GM23338 (cell line): ENCODE results near the gene THBS3. TPM values are rescaled to one million over a fixed set of nuclear protein-coding genes. Genes with fewer than 3 reads are reported as not detected.

Source experiments
- ATAC-seq: fragments of 200-7000 bp; cut with Tn5 transposase; 3 replicates; pipeline ENCODE4 v1.9.1; 2020
- DNase-seq: peaks from one replicate; pipeline ENCODE4 v3.0.0-alpha.2; 2015; ENCODE audit warnings: low spot score
- H2AFZ ChIP-seq: fragments of 200-600 bp; sonication (generic); 2 replicates; pipeline ENCODE4 v1.8.0; 2016; ENCODE audit warnings: antibody characterized with exemption, mild to moderate bottlenecking, moderate library complexity
- H3F3A ChIP-seq: fragments of 200-600 bp; sonication (generic); replicated peaks from 2 replicates; pipeline ENCODE4 v1.8.0; 2017; ENCODE audit warnings: antibody characterized with exemption, mixed run types, low read depth
- H3K27ac ChIP-seq: fragments of 200-600 bp; sonication (generic); 2 replicates; pipeline ENCODE4 v1.6.1; 2016; ENCODE audit warnings: low read depth
- H3K27me3 ChIP-seq: fragments of 200-600 bp; sonication (generic); 2 replicates; pipeline ENCODE4 v1.8.0; 2016; ENCODE audit warnings: mild to moderate bottlenecking, mixed run types, moderate library complexity; ENCODE audit not compliant: insufficient read depth
- H3K36me3 ChIP-seq: fragments of 200-600 bp; sonication (generic); 2 replicates; pipeline ENCODE4 v1.8.0; 2016; ENCODE audit warnings: mild to moderate bottlenecking; ENCODE audit not compliant: insufficient read depth
- H3K4me1 ChIP-seq: fragments of 200-600 bp; sonication (generic); 2 replicates; pipeline ENCODE4 v1.8.0; 2016; ENCODE audit warnings: mild to moderate bottlenecking, moderate library complexity; ENCODE audit not compliant: insufficient read depth
- H3K4me2 ChIP-seq: fragments of 200-600 bp; sonication (generic); 2 replicates; pipeline ENCODE4 v1.7.1; 2017; ENCODE audit warnings: mixed run types
- H3K4me3 ChIP-seq: fragments of 200-600 bp; sonication (generic); 2 replicates; pipeline ENCODE4 v1.6.1; 2016; ENCODE audit warnings: mixed run types
- H3K79me2 ChIP-seq: fragments of 200-600 bp; sonication (generic); replicated peaks from 2 replicates; pipeline ENCODE4 v1.8.0; 2017; ENCODE audit warnings: mild to moderate bottlenecking; ENCODE audit not compliant: insufficient read depth
- H3K9me2 ChIP-seq: fragments of 200-600 bp; sonication (generic); 2 replicates; pipeline ENCODE4 v1.8.0; 2017; ENCODE audit not compliant: insufficient read depth
- H4K20me1 ChIP-seq: fragments of 200-600 bp; sonication (generic); replicated peaks from 2 replicates; pipeline ENCODE4 v1.8.0; 2017; ENCODE audit warnings: mild to moderate bottlenecking; ENCODE audit not compliant: insufficient read depth
- H3K27ac Mint-ChIP-seq: 2 replicates; pipeline ENCODE4 v1.8.0; 2020; ENCODE audit warnings: inconsistent platforms, mild to moderate bottlenecking, moderate library complexity, mixed read lengths
- H3K27me3 Mint-ChIP-seq: 3 replicates; pipeline ENCODE4 v1.8.0; 2022; ENCODE audit warnings: low read depth, mild to moderate bottlenecking, moderate library complexity, mixed read lengths, inconsistent platforms; ENCODE audit not compliant: insufficient read depth, poor library complexity
- H3K36me3 Mint-ChIP-seq: 3 replicates; pipeline ENCODE4 v1.8.0; 2021; ENCODE audit warnings: low read depth, mild to moderate bottlenecking, inconsistent platforms, moderate library complexity, mixed read lengths
- H3K4me1 Mint-ChIP-seq: 3 replicates; pipeline ENCODE4 v1.8.0; 2020; ENCODE audit warnings: mild to moderate bottlenecking, inconsistent platforms, mixed read lengths
- H3K4me3 Mint-ChIP-seq: 3 replicates; pipeline ENCODE4 v1.8.0; 2021; ENCODE audit warnings: moderate library complexity, mild to moderate bottlenecking, inconsistent platforms, mixed read lengths
- H3K9me3 Mint-ChIP-seq: 3 replicates; pipeline ENCODE4 v1.8.0; 2020; ENCODE audit warnings: moderate library complexity, mild to moderate bottlenecking, inconsistent platforms, mixed read lengths
- EZH2 ChIP-seq: fragments of 200-600 bp; sonication (generic); IDR thresholded peaks from one replicate; pipeline ENCODE4 v1.8.0; 2017; ENCODE audit warnings: antibody characterized with exemption, mild to moderate bottlenecking, low read depth; ENCODE audit not compliant: unreplicated experiment
- POLR2AphosphoS5 ChIP-seq: IDR thresholded peaks from 2 replicates; pipeline ENCODE4 v1.6.1; 2016; ENCODE audit warnings: antibody characterized with exemption, low read depth
- REST ChIP-seq: IDR thresholded peaks from one replicate; pipeline ENCODE4 v1.6.1; 2018; ENCODE audit warnings: antibody characterized with exemption; ENCODE audit not compliant: unreplicated experiment
- ZNF331 ChIP-seq: fragments of 250-450 bp; sonication (Bioruptor Pico); IDR thresholded peaks from 2 replicates; pipeline ENCODE4 v1.5.0; 2020; ENCODE audit warnings: low read depth, mild to moderate bottlenecking, moderate library complexity
- polyA plus RNA-seq: library from polyadenylated mRNA; unstranded; fragments of >200 nt; fragmentation: Nextera tagmentation; extraction: Ambion mirVana; gene quantifications from 2 replicates; pipeline ENCODE4 v1.2.1, GENCODE V29; 2016
- total RNA-seq: library from RNA; depleted of rRNA; stranded (reverse); fragments of >200 nt; shearing (Covaris generic); gene quantifications from 2 replicates; pipeline ENCODE4 v1.2.3, GENCODE V29; 2014
- TF ChIP-seq, protein P1 (sequence below), 2 experiments: fragments of 200-600 bp in 1 of 2; sonication (generic) in 1 of 2; conservative IDR thresholded peaks; 2 replicates each; pipeline versions ENCODE4 v1.5.1 to v1.6.1; 2016 to 2017; ENCODE audit warnings: antibody characterized with exemption in 2 of 2, low read depth in 2 of 2, mild to moderate bottlenecking in 2 of 2, moderate library complexity in 1 of 2
- TF ChIP-seq, protein P2 (sequence below): IDR thresholded peaks from 2 replicates; pipeline ENCODE4 v1.6.1; 2016; ENCODE audit warnings: antibody characterized with exemption

Gene THBS3
- total and polyA plus RNA-seq, 2 experiments from 2014 or later = 1.2 to 4.3 TPM

- Mint-ChIP-seq H3K9me3 (no peaks in the 10 kb centered on the region), H3K27me3 (peaks cover 26% of the 10 kb centered on the region), H3K27ac (peak overlapping the region; percentile 98), H3K36me3 (peaks cover 9% of the 10 kb centered on the region; the same call in 1 of the 3 replicates), H3K4me1 (peaks cover 28% of the 10 kb centered on the region), H3K4me3 (peak overlapping the region; percentile 83)
- Histone ChIP-seq H3K27ac (peak overlapping the region; percentile 87), H3K79me2 (peaks cover 11% of the 10 kb centered on the region), H3K36me3 (no peaks in the 10 kb centered on the region; the same call in 1 of the 2 replicates), H3F3A (peaks cover 8% of the 10 kb centered on the region), H3K4me1 (peaks cover 14% of the 10 kb centered on the region), H3K9me2 (no peaks in the 10 kb centered on the region), H3K4me2 (peak overlapping the region; percentile 88), H4K20me1 (peaks cover 6% of the 10 kb centered on the region; the same call in 1 of the 2 replicates), H3K4me3 (peak overlapping the region; percentile 75), H2AFZ (peak overlapping the region; percentile 29), H3K27me3 (no peaks in the 10 kb centered on the region; the same call in 1 of the 2 replicates)
- ATAC-seq = peak; percentile 94
- TF ChIP-seq EZH2 (no peak), POLR2AphosphoS5 (peak; percentile 95)
- TF ChIP-seq, protein P1, sequence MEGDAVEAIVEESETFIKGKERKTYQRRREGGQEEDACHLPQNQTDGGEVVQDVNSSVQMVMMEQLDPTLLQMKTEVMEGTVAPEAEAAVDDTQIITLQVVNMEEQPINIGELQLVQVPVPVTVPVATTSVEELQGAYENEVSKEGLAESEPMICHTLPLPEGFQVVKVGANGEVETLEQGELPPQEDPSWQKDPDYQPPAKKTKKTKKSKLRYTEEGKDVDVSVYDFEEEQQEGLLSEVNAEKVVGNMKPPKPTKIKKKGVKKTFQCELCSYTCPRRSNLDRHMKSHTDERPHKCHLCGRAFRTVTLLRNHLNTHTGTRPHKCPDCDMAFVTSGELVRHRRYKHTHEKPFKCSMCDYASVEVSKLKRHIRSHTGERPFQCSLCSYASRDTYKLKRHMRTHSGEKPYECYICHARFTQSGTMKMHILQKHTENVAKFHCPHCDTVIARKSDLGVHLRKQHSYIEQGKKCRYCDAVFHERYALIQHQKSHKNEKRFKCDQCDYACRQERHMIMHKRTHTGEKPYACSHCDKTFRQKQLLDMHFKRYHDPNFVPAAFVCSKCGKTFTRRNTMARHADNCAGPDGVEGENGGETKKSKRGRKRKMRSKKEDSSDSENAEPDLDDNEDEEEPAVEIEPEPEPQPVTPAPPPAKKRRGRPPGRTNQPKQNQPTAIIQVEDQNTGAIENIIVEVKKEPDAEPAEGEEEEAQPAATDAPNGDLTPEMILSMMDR (conservative IDR thresholded peaks at IDR 0.05; ENCODE audit: low read depth in 2 of 2) = peak in 1 of 2 experiments; percentile 29; a peak in 2 of 4 replicates
- DNase-seq = peak; percentile 99
Observed at GRCh38 chr1:155227261-155228095, 19.8 kb upstream of the THBS3 start.

- H3K4me3 ChIP-seq = peak overlapping the region; percentile 75
- H3F3A ChIP-seq = peaks cover 8% of the 10 kb centered on the region
- H2AFZ ChIP-seq = no peak overlapping the region
- peak overlapping the region; percentile 87 for H3K27ac ChIP-seq
- H3K27me3 ChIP-seq = no peaks in the 10 kb centered on the region; the same call in 1 of the 2 replicates
- Mint-ChIP-seq H3K9me3 (no peaks in the 10 kb centered on the region), H3K27ac (peak overlapping the region; percentile 98), H3K27me3 (peaks cover 26% of the 10 kb centered on the region), H3K4me3 (peak overlapping the region; percentile 83), H3K4me1 (peaks cover 32% of the 10 kb centered on the region), H3K36me3 (peaks cover 9% of the 10 kb centered on the region; the same call in 1 of the 3 replicates)
- peak overlapping the region; percentile 80 for H3K4me2 ChIP-seq
- H3K79me2 ChIP-seq = peaks cover 11% of the 10 kb centered on the region
- ATAC-seq (peak; percentile 55), DNase-seq (peak; percentile 70)
- H3K9me2 ChIP-seq = no peaks in the 10 kb centered on the region
- H3K36me3 ChIP-seq = no peaks in the 10 kb centered on the region; the same call in 1 of the 2 replicates
- TF ChIP-seq REST = no peak
- TF ChIP-seq, protein P1 (conservative IDR thresholded peaks at IDR 0.05; ENCODE audit: low read depth in 2 of 2) = peak in 1 of 2 experiments; percentile 26; a peak in 1 of 4 replicates
- TF ChIP-seq, protein P2, sequence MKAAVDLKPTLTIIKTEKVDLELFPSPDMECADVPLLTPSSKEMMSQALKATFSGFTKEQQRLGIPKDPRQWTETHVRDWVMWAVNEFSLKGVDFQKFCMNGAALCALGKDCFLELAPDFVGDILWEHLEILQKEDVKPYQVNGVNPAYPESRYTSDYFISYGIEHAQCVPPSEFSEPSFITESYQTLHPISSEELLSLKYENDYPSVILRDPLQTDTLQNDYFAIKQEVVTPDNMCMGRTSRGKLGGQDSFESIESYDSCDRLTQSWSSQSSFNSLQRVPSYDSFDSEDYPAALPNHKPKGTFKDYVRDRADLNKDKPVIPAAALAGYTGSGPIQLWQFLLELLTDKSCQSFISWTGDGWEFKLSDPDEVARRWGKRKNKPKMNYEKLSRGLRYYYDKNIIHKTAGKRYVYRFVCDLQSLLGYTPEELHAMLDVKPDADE = 0 out of 2 replicates have a peak, but pooled peaks have one; percentile 5
- no peak for TF ChIP-seq ZNF331 (CRISPR knock-in tag)
- H4K20me1 ChIP-seq = peaks cover 6% of the 10 kb centered on the region; the same call in 1 of the 2 replicates
- peaks cover 14% of the 10 kb centered on the region for H3K4me1 ChIP-seq
Observed at GRCh38 chr1:155226910-155227260, 19.2 kb upstream of the THBS3 start.
